Keratinocyte (primary cell): ENCODE results near the gene MAOA.

Source experiments
- EZH2 ChIP-seq: IDR thresholded peaks from one replicate; pipeline ENCODE4 v1.6.1; 2012; ENCODE audit warnings: inconsistent platforms, mild to moderate bottlenecking, low read length, moderate library complexity
- TF ChIP-seq, protein P1 (sequence below), 3 experiments: IDR thresholded peaks in 1 of 3; conservative IDR thresholded peaks in 1 of 3; optimal IDR thresholded peaks in 1 of 3; 2 replicates in 2 of 3; 3 replicates in 1 of 3; pipeline versions ENCODE3 to v1.5.1; 2011; ENCODE audit warnings: low read length in 3 of 3, mild to moderate bottlenecking in 3 of 3, moderate library complexity in 2 of 3, control low read depth in 1 of 3, inconsistent platforms in 1 of 3; ENCODE audit not compliant: insufficient read depth in 2 of 3; ENCODE audit errors: extremely low read depth in 1 of 3

GRCh38 chrX:43640482-43640881 is 15.6 kb upstream of the MAOA start:
- TF ChIP-seq, protein P1, sequence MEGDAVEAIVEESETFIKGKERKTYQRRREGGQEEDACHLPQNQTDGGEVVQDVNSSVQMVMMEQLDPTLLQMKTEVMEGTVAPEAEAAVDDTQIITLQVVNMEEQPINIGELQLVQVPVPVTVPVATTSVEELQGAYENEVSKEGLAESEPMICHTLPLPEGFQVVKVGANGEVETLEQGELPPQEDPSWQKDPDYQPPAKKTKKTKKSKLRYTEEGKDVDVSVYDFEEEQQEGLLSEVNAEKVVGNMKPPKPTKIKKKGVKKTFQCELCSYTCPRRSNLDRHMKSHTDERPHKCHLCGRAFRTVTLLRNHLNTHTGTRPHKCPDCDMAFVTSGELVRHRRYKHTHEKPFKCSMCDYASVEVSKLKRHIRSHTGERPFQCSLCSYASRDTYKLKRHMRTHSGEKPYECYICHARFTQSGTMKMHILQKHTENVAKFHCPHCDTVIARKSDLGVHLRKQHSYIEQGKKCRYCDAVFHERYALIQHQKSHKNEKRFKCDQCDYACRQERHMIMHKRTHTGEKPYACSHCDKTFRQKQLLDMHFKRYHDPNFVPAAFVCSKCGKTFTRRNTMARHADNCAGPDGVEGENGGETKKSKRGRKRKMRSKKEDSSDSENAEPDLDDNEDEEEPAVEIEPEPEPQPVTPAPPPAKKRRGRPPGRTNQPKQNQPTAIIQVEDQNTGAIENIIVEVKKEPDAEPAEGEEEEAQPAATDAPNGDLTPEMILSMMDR (optimal IDR thresholded peaks at IDR 0.05 in 1 of 3, IDR thresholded peaks at IDR 0.05 in 1 of 3, conservative IDR thresholded peaks at IDR 0.05 in 1 of 3; ENCODE audit: extremely low read depth in 1 of 3, insufficient read depth in 2 of 3, low read length in 3 of 3), result no peak
- no peak for TF ChIP-seq EZH2
